H9 (cell line): ENCODE results near the gene NPTN. TPM values are rescaled to one million over a fixed set of nuclear protein-coding genes. Genes with fewer than 3 reads are reported as not detected.

Source experiments
- DNase-seq: peaks from one replicate; pipeline ENCODE4 v3.0.0-alpha.2; 2017
- H2AFZ ChIP-seq: one replicate; pipeline ENCODE4 v1.6.1; 2013; ENCODE audit warnings: mild to moderate bottlenecking, low read length, control low read depth, moderate library complexity
- H2AK5ac ChIP-seq: 2 replicates; pipeline ENCODE4 v1.6.1; 2013; ENCODE audit warnings: low read length, control low read depth, mixed read lengths; ENCODE audit not compliant: insufficient read length
- H2BK120ac ChIP-seq: one replicate; pipeline ENCODE4 v1.6.1; 2013; ENCODE audit warnings: low read depth, mild to moderate bottlenecking, low read length, control low read depth, inconsistent platforms; ENCODE audit not compliant: poor library complexity, severe bottlenecking
- H2BK12ac ChIP-seq: 2 replicates; pipeline ENCODE4 v1.6.1; 2013; ENCODE audit warnings: low read length, control low read depth, mixed read lengths, low read depth; ENCODE audit not compliant: insufficient read length
- H2BK15ac ChIP-seq: 2 replicates; pipeline ENCODE4 v1.6.1; 2013; ENCODE audit warnings: low read depth, low read length, control low read depth
- H2BK20ac ChIP-seq: one replicate; pipeline ENCODE4 v1.6.1; 2013; ENCODE audit warnings: low read depth, mild to moderate bottlenecking, low read length, control low read depth, inconsistent platforms; ENCODE audit not compliant: poor library complexity, severe bottlenecking
- H2BK5ac ChIP-seq: 2 replicates; pipeline ENCODE4 v1.6.1; 2013; ENCODE audit warnings: low read length, control low read depth, mixed read lengths; ENCODE audit not compliant: insufficient read length
- H3K14ac ChIP-seq: 2 replicates; pipeline ENCODE4 v1.6.1; 2013; ENCODE audit warnings: low read length, control low read depth; ENCODE audit not compliant: insufficient read depth
- H3K18ac ChIP-seq: 2 replicates; pipeline ENCODE4 v1.6.1; 2013; ENCODE audit warnings: low read depth, mild to moderate bottlenecking, mixed read lengths, low read length, control low read depth; ENCODE audit not compliant: insufficient read length
- H3K23ac ChIP-seq: 2 replicates; pipeline ENCODE4 v1.6.1; 2013; ENCODE audit warnings: low read length, control low read depth, mixed read lengths, low read depth; ENCODE audit not compliant: insufficient read length
- H3K23me2 ChIP-seq: 2 replicates; pipeline ENCODE4 v1.6.1; 2013; ENCODE audit warnings: low read depth, mild to moderate bottlenecking, mixed read lengths, low read length, control low read depth; ENCODE audit not compliant: insufficient read length, poor library complexity, severe bottlenecking
- H3K27ac ChIP-seq: 2 replicates; pipeline ENCODE4 v1.5.1; 2013; ENCODE audit warnings: low read length, control low read depth, mixed read lengths, low read depth; ENCODE audit not compliant: insufficient read length
- H3K27me3 ChIP-seq: 2 replicates; pipeline ENCODE4 v1.6.1; 2013; ENCODE audit warnings: low read length, control low read depth, inconsistent platforms; ENCODE audit not compliant: insufficient read depth
- H3K4ac ChIP-seq: 2 replicates; pipeline ENCODE4 v1.6.1; 2013; ENCODE audit warnings: low read depth, mild to moderate bottlenecking, control low read depth, inconsistent platforms, low read length, moderate library complexity
- H3K4me1 ChIP-seq: 2 replicates; pipeline ENCODE4 v1.6.1; 2013; ENCODE audit warnings: low read length, control low read depth, inconsistent platforms; ENCODE audit not compliant: insufficient read depth
- H3K4me2 ChIP-seq: 2 replicates; pipeline ENCODE4 v1.6.1; 2013; ENCODE audit warnings: low read length, control low read depth, mixed read lengths; ENCODE audit not compliant: insufficient read length, insufficient read depth
- H3K56ac ChIP-seq: 2 replicates; pipeline ENCODE4 v1.6.1; 2013; ENCODE audit warnings: low read depth, mild to moderate bottlenecking, mixed read lengths, low read length, control low read depth; ENCODE audit not compliant: insufficient read length
- H3K79me1 ChIP-seq: 2 replicates; pipeline ENCODE4 v1.6.1; 2013; ENCODE audit warnings: low read depth, mild to moderate bottlenecking, moderate library complexity, low read length, control low read depth, inconsistent platforms; ENCODE audit not compliant: insufficient read depth, poor library complexity, severe bottlenecking
- H3K79me2 ChIP-seq: 2 replicates; pipeline ENCODE4 v1.6.1; 2013; ENCODE audit warnings: low read length, control low read depth, inconsistent platforms; ENCODE audit not compliant: insufficient read depth
- H3K9ac ChIP-seq: 2 replicates; pipeline ENCODE4 v1.6.1; 2013; ENCODE audit warnings: low read length, control low read depth, mixed read lengths; ENCODE audit not compliant: insufficient read length; ENCODE audit errors: extremely low read depth
- H3K9me3 ChIP-seq: one replicate; pipeline ENCODE4 v1.6.1; 2013; ENCODE audit warnings: low read depth, low read length, inconsistent platforms; ENCODE audit not compliant: control insufficient read depth
- H3T11ph ChIP-seq: one replicate; pipeline ENCODE4 v1.6.1; 2013; ENCODE audit warnings: mild to moderate bottlenecking, low read length, control low read depth, inconsistent platforms
- H4K20me1 ChIP-seq: one replicate; pipeline ENCODE4 v1.6.1; 2013; ENCODE audit not compliant: control insufficient read depth, insufficient read length, insufficient read depth
- H4K5ac ChIP-seq: 2 replicates; pipeline ENCODE4 v1.6.1; 2013; ENCODE audit warnings: low read depth, mild to moderate bottlenecking, mixed read lengths, low read length, control low read depth; ENCODE audit not compliant: insufficient read length
- H4K8ac ChIP-seq: replicated peaks from 2 replicates; pipeline ENCODE4 v1.6.1; 2013; ENCODE audit warnings: low read length, control low read depth, mixed read lengths, low read depth; ENCODE audit not compliant: insufficient read length
- H4K91ac ChIP-seq: 2 replicates; pipeline ENCODE4 v1.6.1; 2013; ENCODE audit warnings: low read depth, mild to moderate bottlenecking, moderate library complexity, mixed read lengths, low read length, control low read depth; ENCODE audit not compliant: insufficient read length
- H3K27ac Mint-ChIP-seq, 3 experiments: 2 replicates in 2 of 3; 3 replicates in 1 of 3; pipeline ENCODE4 v1.8.0; 2020 to 2021; ENCODE audit warnings: mixed read lengths in 3 of 3, mild to moderate bottlenecking in 1 of 3, moderate library complexity in 1 of 3
- H3K27me3 Mint-ChIP-seq: 2 replicates; pipeline ENCODE4 v1.8.0; 2021; ENCODE audit warnings: low read depth, mild to moderate bottlenecking, moderate library complexity, mixed read lengths
- H3K36me3 Mint-ChIP-seq, 3 experiments: 2 replicates in 2 of 3; 3 replicates in 1 of 3; pipeline ENCODE4 v1.8.0; 2020 to 2021; ENCODE audit warnings: low read depth in 3 of 3, mixed read lengths in 3 of 3; ENCODE audit not compliant: insufficient read depth in 1 of 3
- H3K4me1 Mint-ChIP-seq, 2 experiments: 2 replicates each; pipeline ENCODE4 v1.8.0; 2020; ENCODE audit warnings: mixed read lengths in 2 of 2
- H3K4me3 Mint-ChIP-seq, 2 experiments: 2 replicates in 1 of 2; 3 replicates in 1 of 2; pipeline ENCODE4 v1.8.0; 2020 to 2021; ENCODE audit warnings: mild to moderate bottlenecking in 2 of 2, mixed read lengths in 2 of 2, moderate library complexity in 1 of 2
- H3K9me3 Mint-ChIP-seq, 2 experiments: 2 replicates in 1 of 2; 3 replicates in 1 of 2; pipeline ENCODE4 v1.8.0; 2020; ENCODE audit warnings: mild to moderate bottlenecking in 2 of 2, mixed read lengths in 2 of 2, moderate library complexity in 1 of 2
- WGBS: extraction: QIAGEN DNeasy Blood & Tissue Kit; methylation state at CpG from one replicate; pipeline ENCODE4 v1.1.7; 2013; ENCODE audit warnings: missing lambda C conversion rate, low lambda C conversion rate, mixed read lengths; ENCODE audit not compliant: insufficient read length; ENCODE audit errors: extremely low coverage; 5-methylcytosine and 5-hydroxymethylcytosine counted together
- total RNA-seq: library from RNA; stranded (reverse); gene quantifications from 2 replicates; pipeline ENCODE4 v1.2.1, GENCODE V29; 2021
- TF ChIP-seq, protein P1 (sequence below): fragments of 200-600 bp; sonication (generic); conservative IDR thresholded peaks from 3 replicates; pipeline ENCODE4 v1.8.0; 2021; ENCODE audit warnings: antibody characterized with exemption, mild to moderate bottlenecking

Gene NPTN
- total RNA-seq, 1 experiment from 2014 or later = 89.1 TPM

DNA sequence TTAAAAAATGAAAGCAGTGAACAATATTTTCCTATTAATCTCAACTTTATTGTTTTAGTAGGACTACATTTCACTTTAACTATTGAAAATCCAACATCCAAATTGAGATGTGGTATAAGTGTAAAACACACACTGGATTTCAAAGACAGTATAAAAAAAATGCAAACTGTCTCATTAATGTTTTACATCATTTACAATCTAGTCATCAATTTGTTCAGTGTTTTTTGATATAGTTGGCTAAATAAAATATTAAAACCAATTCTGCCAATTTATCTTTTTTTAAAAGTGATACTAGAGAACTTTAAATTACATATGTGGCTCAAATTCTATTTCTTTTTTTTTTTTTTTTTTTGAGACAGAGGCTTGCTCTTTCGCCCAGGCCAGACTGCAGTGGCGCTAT is 95.1 kb downstream of the NPTN start:
- Histone ChIP-seq H4K91ac (no peak overlapping the region), H3K23me2 (no peaks in the 10 kb centered on the region), H3K18ac (no peak overlapping the region), H3K9me3 (no peaks in the 10 kb centered on the region), H2AK5ac (no peak overlapping the region), H3K56ac (no peak overlapping the region), H2BK5ac (no peak overlapping the region), H3K79me1 (no peaks in the 10 kb centered on the region), H2AFZ (no peak overlapping the region), H2BK15ac (no peak overlapping the region), H2BK20ac (no peak overlapping the region), H3K4me1 (no peaks in the 10 kb centered on the region), H3K23ac (no peak overlapping the region), H3K14ac (no peak overlapping the region), H3K4me2 (no peak overlapping the region), H3K9ac (no peak overlapping the region), H4K8ac (no peak overlapping the region), H3K79me2 (no peaks in the 10 kb centered on the region), H3K27ac (no peak overlapping the region), H4K20me1 (no peaks in the 10 kb centered on the region), H3K4ac (no peak overlapping the region), H2BK12ac (no peak overlapping the region), H3K27me3 (no peaks in the 10 kb centered on the region), H4K5ac (no peak overlapping the region), H2BK120ac (no peak overlapping the region), H3T11ph (no peak overlapping the region)
- no CpG with 5 or more reads among the region's 2 CpGs for WGBS
- no peaks in the 10 kb centered on the region for H3K36me3 Mint-ChIP-seq
- DNase-seq = no peak
- no peaks in the 10 kb centered on the region for H3K4me1 Mint-ChIP-seq
- TF ChIP-seq, protein P1, sequence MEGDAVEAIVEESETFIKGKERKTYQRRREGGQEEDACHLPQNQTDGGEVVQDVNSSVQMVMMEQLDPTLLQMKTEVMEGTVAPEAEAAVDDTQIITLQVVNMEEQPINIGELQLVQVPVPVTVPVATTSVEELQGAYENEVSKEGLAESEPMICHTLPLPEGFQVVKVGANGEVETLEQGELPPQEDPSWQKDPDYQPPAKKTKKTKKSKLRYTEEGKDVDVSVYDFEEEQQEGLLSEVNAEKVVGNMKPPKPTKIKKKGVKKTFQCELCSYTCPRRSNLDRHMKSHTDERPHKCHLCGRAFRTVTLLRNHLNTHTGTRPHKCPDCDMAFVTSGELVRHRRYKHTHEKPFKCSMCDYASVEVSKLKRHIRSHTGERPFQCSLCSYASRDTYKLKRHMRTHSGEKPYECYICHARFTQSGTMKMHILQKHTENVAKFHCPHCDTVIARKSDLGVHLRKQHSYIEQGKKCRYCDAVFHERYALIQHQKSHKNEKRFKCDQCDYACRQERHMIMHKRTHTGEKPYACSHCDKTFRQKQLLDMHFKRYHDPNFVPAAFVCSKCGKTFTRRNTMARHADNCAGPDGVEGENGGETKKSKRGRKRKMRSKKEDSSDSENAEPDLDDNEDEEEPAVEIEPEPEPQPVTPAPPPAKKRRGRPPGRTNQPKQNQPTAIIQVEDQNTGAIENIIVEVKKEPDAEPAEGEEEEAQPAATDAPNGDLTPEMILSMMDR = no peak
- no peak overlapping the region for H3K4me3 Mint-ChIP-seq
- H3K27me3 Mint-ChIP-seq = no peaks in the 10 kb centered on the region
- H3K27ac Mint-ChIP-seq = no peak overlapping the region
- no peaks in the 10 kb centered on the region for H3K9me3 Mint-ChIP-seq
